ENCODE measurements around the gene GYS2.

GRCh38 chr12:21521541-21521940, 83.1 kb downstream of the GYS2 start:
- no peak for TF ChIP-seq POLR2AphosphoS5 (IDR thresholded peaks at IDR 0.05)
- TF ChIP-seq POLR2A (IDR thresholded peaks at IDR 0.05; ENCODE audit: low read depth), result no peak
- TF ChIP-seq CTCF (IDR thresholded peaks at IDR 0.05), result no peak
- no peak for TF ChIP-seq EP300 (IDR thresholded peaks at IDR 0.05)
